GM19099 (cell line): ENCODE measurements around the gene RAB40B.

Experiments used
- POLR2A ChIP-seq: IDR thresholded peaks from 3 replicates; pipeline ENCODE4 v1.6.1; 2011; ENCODE audit warnings: low read depth; ENCODE audit not compliant: insufficient read length; ENCODE audit errors: extremely low read depth

The RAB40B gene

DNA sequence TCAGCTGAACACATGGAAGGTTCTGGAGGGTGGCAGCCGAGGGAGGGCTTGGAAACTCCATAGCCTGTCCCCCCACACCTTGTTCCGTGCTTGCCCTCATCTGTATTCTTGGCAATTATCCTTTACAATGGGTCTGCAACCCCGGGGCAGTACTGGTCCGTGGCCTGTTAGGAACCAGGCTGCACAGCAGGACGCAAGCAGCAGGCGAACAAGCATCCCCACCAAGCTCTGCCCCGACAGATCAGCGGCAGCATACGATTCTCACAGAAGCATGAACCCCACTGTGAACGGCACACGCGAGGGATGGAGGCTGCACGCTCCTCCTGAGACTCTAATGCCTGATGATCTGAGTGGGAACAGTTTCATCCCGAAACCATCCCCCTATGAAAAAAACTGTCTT is 56.5 kb downstream of the RAB40B start:
- TF ChIP-seq POLR2A, result no peak

DNA sequence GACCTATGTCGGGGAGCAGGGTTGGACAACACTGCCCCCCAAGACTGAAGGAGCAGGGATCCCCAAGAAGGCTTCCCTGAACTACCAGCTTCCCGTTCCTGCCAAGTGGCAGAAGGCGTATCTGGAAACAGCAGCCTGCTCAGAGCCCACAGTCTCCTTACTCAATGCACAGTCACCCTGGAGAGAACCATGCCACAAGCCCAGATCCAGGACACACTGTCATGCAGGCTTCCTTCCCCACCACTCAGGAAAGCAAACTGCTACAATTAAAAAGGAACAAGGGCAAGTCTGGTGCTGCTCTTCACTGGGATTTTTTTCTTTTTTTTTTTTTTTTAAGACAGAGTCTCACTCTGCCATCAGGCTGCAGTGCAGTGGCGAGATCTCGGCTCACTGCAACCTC is 58.5 kb downstream of the RAB40B start:
- no peak for TF ChIP-seq POLR2A

DNA sequence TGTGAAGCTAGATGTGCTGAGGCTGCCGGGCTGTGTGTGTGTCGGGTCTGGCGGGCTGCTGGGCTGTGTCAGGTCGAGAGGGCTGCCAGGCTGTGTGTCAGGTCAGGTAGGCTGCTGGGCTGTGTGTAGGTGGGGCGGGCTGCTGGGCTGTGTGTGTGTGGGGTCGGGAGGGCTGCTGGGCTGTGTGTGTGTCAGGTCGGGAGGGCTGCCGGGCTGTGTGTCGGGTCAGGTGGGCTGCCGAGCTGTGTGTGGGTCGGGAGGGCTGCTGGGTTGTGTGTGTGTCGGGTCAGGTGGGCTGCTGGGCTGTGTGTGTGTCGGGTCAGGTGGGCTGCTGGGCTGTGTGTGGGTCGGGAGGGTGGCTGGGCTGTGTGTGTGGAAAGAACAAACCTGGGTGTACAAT is 58.9 kb downstream of the RAB40B start:
- TF ChIP-seq POLR2A, result no peak

DNA sequence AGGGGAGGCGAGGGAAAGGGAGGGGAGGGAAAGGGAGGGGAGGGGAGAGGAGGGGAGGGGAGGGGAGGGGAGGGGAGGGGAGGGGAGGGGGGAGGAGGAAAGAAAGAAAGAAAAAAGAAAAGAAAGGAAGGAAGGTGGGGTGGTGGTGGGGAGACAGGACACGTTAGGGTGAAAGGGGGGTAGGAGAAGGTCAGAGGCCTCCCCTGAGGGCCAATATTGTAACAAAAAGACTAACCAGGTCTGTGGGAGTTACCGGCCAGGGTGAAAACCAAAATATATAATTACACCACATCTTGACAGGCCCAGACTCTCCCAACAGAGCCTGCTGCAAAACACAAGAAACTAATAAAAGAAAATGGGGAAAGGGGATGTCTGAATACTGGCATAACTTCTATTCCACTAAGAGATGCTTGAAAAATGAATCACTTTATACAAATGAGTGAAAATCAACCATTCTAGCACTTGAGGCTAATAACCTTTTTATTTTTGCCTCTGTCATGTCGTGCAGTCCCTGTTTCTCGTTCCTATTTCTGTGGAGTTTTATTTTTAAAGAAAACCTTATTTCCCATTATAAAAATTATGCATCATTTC is 60.2 kb downstream of the RAB40B start:
- no peak for TF ChIP-seq POLR2A

DNA sequence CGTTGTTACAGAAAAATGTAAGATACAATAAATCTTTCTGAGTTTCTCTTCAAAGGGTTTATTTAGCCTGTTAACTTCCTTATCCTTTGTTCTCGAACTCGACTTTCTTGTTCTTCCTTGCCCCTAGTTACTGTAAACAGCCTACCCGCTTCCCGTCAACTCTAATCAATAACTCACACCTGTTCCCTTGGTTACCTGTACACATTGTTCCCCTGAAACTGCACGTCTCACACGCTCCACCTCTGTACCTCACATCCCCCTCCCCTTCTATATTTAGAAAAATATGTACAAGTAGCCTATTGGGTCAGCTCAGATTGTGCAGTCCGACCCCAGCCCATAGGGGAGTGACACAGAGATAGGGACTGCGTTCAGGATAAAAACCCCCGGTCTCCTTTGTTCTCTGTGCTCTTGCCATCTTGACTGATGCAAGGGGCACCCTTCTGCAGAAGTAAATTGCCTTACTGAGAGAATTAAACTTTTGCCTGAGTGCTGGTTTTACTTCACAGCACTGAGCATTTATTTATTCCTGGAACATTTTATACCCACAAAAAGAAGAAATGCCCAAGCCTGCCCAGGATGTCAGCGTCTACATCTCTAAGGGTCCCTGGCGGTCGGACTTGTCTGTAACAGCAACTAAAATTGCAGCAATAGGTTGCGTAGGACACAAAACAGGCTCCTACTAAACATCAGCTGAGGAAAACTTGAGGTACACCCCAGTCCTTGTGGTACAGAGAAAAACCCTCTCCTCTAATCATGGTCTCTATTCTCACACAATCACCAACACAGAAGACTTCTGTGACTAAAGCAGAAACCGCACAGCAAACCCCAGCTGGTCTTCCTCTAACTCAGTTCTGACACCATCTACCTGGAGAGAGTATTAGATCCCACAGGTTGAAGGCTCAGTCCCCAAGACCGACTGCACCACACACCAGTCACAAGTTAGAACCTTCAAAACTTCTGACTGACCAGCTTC is 61.6 kb downstream of the RAB40B start:
- TF ChIP-seq POLR2A, result no peak

DNA sequence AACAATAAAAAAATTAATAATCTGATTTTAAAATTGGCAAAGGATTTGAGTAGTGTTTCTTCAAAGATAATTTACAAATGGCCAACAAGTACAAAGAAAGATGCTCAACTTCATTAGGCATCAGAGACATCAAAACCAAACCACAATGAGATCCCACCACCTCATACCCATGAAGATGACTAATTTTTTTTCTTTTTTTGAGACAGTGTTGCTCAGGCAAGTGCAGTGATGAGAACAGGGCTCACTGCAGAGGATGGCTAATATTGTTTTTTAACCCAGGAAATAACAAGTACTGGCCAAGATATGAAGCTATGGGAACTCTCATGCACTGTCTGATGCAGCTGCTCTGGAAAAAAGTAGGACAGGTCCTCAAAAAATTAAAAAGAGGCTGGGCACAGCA is 65.2 kb downstream of the RAB40B start:
- no peak for TF ChIP-seq POLR2A

DNA sequence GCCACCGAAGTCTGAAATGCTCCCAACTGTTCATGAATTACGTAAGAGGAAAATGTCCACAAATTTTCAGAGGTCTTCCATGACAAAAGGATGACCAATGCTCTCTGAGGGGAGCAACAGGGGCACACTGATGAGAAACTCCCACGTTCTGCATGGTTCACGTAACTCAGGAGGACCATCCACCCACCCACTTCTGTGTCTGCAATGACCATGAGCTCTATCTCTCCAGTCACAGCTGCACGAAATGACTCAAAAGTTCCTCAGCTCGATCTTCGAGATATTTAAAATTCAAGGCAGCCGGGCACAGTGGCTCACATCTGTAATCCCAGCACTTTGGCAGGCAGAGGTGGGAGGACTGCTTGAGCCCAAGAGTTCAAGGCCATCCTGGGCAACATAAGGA is 66.0 kb downstream of the RAB40B start:
- TF ChIP-seq POLR2A, result no peak

DNA sequence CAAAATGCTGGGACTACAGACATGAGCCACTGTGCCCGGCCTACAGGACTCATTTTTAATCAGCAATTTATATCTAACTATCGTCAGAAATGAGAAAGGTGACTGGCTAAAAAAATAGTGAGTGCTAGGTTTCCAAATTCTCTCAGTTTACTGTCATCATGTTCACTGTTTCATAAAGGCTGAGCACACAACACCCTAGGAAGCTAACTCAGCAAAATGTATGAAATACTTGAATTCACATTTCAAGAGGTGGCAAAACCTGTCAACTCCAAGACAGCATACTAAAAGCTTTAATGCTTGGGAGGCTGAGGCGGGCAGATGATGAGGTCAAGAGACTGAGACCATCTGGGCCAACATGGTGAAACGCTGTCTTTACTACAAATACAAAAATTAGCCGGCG is 67.0 kb downstream of the RAB40B start:
- no peak for TF ChIP-seq POLR2A

DNA sequence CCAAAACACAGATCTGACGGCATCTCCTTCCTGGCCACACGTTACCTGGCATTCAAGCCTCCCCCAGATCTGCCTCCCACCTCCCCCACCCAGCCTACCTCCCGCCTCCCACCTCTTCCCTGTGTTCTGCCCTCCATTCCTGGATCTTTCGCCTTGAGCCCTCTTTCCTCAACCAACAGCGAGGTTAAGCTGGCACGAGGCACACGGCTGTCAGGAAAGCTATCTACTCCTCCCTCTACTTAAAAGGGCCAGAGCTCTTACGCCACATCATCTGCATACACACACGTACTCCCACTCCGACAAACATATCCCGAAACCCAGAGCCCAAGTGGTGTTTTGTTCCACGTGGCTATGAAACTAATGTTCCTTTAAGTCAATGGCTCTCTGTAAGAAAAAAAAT is 68.3 kb downstream of the RAB40B start:
- no peak for TF ChIP-seq POLR2A

DNA sequence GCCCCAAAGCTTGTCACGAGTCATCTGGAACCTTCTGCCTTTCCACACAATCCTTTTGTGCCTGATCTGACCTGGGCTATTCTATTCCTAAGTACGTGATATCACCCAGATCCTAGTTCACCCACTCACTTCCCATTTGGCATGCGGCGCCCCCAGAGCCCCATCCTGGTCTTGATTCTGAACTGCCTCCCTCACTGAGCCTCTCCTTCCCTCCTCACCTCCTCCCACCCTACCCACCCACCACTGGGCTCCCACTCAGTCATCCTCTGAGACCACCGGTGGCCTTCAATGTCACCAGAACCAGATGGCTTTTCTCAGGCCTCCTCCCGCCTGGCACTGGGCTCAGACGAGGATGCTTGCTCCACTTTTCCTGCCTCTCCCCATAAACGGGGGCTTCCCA is 68.8 kb downstream of the RAB40B start:
- no peak for TF ChIP-seq POLR2A

DNA sequence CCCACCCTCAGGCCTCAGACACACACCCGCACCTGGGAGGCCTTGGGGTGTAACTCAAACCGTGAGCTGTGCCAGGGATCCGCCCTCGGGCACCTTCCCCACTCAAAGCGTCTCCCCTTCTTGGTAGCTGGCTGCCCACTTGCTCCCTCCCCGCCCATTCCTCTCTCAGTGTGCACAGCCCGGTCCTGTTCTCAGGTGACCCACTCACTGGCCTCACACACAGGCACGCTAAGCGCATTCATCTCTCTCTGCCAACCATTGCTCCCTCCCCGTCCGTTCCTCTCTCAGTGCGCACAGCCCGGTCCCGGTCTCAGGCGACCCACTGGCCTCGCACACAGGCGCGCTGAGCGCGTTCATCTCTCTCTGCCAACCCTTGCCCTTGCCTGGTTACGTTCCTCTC is 71.1 kb downstream of the RAB40B start:
- TF ChIP-seq POLR2A, result no peak

DNA sequence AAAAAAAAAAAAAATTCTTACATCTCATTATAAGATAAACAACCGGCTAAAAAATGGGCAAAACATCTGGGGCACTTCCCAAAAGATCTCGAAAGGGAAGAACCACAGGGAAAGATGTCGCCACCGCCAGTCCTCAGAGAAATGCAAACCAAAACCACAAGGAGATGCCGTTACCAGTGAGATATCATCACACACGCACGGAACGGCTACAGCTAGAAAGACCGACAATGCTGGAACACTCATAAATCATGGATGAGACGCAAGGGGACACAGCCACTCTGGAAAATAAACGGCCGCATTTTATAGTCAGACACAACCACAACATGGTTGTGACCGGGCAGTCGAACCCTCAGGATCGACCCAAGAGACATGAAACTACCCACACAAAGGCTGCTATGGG is 74.8 kb downstream of the RAB40B start:
- TF ChIP-seq POLR2A, result no peak

DNA sequence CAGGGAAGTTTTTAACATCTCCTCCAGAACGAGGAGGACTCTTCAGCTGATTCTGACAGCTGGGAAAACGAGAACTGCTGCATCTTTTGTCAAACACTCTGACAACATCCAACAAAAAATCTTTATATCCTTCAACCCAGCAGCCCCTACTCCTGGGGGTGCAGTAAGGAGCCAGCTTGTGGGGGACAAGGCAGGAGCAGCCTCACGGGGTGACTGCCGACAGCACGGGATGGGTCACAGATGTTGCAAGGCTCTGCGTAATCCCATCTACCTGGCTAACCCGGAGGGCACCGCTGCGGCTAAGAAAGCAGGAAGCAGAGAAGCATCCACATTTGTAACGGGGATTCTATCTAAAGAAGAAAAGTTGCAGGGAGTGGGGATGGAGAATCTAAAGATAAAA is 78.9 kb downstream of the RAB40B start:
- no peak for TF ChIP-seq POLR2A

DNA sequence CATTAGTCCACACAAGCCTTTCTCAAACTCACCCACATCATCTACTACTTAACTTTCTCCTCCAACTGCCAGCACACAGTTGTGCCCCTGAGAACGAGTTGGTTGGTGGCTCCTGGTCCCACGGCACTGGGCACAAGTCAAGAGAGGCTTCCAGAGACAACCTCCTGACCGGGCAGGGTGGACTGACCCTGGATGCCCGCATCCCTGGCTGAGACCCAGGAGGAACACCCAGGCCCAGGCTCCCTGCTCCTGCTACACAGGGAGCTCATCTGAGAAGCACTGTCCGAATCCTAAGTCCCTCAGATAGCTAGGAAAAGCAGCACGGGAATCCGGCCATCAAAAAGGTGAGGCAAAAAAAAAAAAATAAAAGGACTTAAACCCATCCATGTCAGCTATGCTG is 79.3 kb downstream of the RAB40B start:
- no peak for TF ChIP-seq POLR2A

DNA sequence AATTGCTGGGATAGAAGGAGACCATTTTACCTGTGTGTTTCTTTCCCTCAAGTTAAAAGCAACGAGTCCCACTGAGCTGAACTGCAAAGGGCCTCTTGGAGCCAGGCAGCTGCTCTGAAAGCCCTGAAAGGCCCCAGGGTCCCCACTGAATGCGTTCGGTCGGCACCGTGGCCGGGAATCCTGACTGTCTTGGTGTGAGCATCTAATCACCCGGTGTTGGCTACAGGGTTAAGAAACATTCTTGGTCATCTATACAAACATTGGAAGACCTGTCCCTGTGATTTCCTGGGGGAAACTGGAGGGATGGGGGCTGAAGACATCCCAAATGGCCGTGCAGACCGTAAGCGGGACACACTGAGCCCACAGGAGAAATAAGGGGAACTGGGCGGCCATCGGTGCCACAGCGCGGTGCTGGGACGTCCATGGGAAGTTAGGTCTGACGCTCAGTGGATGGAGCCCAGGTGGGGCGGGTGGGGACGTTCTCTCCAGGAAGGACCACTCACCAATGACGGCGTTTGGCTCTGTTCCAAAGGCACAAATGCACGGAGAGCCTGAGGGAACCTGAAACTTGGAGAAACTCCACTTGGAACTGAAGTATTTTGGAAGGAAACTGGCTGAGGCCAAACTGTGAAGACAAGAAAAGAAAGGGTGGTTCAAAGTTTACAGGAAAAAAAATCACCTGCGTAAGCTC is 82.3 kb downstream of the RAB40B start:
- TF ChIP-seq POLR2A, result no peak
